RWPE2 (cell line): ENCODE results near the gene CDC16.
A peak's percentile ranks its signal among the peaks of the same experiment; 100 is the strongest.

Experiments used
- ATAC-seq: fragments of 200-7000 bp; cut with Tn5 transposase; 3 replicates; pipeline ENCODE4 v1.9.1; 2021; ENCODE audit warnings: low read depth
- DNase-seq: peaks from one replicate; pipeline ENCODE4 v3.0.0-alpha.2; 2020; ENCODE audit warnings: low spot score
- H3K27ac ChIP-seq: fragments of 450-650 bp; 2 replicates; pipeline ENCODE4 v1.5.1; 2017; ENCODE audit warnings: mild to moderate bottlenecking; ENCODE audit not compliant: poor library complexity, severe bottlenecking
- H3K27me3 ChIP-seq: fragments of 250-450 bp; sonication (Bioruptor Pico); 2 replicates; pipeline ENCODE4 v1.5.1; 2021; ENCODE audit warnings: mild to moderate bottlenecking, moderate library complexity; ENCODE audit not compliant: insufficient read depth, poor library complexity, severe bottlenecking
- H3K36me3 ChIP-seq: fragments of 250-450 bp; sonication (Bioruptor Pico); 2 replicates; pipeline ENCODE4 v1.5.1; 2020; ENCODE audit warnings: low read depth, mild to moderate bottlenecking, moderate library complexity
- H3K4me1 ChIP-seq: fragments of 250-450 bp; sonication (Bioruptor Pico); 2 replicates; pipeline ENCODE4 v1.5.1; 2021; ENCODE audit warnings: mild to moderate bottlenecking, moderate library complexity; ENCODE audit not compliant: insufficient read depth, poor library complexity, severe bottlenecking
- H3K4me3 ChIP-seq: fragments of 250-450 bp; sonication (Bioruptor Pico); 2 replicates; pipeline ENCODE4 v1.5.1; 2021; ENCODE audit warnings: mild to moderate bottlenecking, moderate library complexity; ENCODE audit not compliant: severe bottlenecking
- H3K9me3 ChIP-seq: fragments of 250-450 bp; sonication (Bioruptor Pico); 2 replicates; pipeline ENCODE4 v1.5.1; 2021; ENCODE audit warnings: mild to moderate bottlenecking, moderate library complexity; ENCODE audit not compliant: severe bottlenecking
- TF ChIP-seq, protein P1 (sequence below): fragments of 450-650 bp; IDR thresholded peaks from one replicate; pipeline ENCODE4 v1.5.1; 2017; ENCODE audit warnings: mild to moderate bottlenecking, moderate library complexity; ENCODE audit not compliant: poor library complexity, severe bottlenecking

Gene CDC16

GRCh38 chr13:114314074-114314912 is 79.6 kb downstream of the CDC16 start, which contains the start of gene CHAMP1:
Gene CHAMP1 (plus strand): TSS chr13:114314503. CDS start chr13:114323843, 9,340 bp downstream.
- Histone ChIP-seq H3K36me3 (peaks cover 12% of the 10 kb centered on the region), H3K27ac (peak within 1 kb of the TSS; percentile 84), H3K27me3 (no peaks in the 10 kb centered on the region), H3K9me3 (no peaks in the 10 kb centered on the region), H3K4me1 (peaks cover 10% of the 10 kb centered on the region), H3K4me3 (peak within 1 kb of the TSS; percentile 58)
- TF ChIP-seq, protein P1, sequence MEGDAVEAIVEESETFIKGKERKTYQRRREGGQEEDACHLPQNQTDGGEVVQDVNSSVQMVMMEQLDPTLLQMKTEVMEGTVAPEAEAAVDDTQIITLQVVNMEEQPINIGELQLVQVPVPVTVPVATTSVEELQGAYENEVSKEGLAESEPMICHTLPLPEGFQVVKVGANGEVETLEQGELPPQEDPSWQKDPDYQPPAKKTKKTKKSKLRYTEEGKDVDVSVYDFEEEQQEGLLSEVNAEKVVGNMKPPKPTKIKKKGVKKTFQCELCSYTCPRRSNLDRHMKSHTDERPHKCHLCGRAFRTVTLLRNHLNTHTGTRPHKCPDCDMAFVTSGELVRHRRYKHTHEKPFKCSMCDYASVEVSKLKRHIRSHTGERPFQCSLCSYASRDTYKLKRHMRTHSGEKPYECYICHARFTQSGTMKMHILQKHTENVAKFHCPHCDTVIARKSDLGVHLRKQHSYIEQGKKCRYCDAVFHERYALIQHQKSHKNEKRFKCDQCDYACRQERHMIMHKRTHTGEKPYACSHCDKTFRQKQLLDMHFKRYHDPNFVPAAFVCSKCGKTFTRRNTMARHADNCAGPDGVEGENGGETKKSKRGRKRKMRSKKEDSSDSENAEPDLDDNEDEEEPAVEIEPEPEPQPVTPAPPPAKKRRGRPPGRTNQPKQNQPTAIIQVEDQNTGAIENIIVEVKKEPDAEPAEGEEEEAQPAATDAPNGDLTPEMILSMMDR: no peak
- ATAC-seq (peak; percentile 75), DNase-seq (peak; percentile 93)

DNA sequence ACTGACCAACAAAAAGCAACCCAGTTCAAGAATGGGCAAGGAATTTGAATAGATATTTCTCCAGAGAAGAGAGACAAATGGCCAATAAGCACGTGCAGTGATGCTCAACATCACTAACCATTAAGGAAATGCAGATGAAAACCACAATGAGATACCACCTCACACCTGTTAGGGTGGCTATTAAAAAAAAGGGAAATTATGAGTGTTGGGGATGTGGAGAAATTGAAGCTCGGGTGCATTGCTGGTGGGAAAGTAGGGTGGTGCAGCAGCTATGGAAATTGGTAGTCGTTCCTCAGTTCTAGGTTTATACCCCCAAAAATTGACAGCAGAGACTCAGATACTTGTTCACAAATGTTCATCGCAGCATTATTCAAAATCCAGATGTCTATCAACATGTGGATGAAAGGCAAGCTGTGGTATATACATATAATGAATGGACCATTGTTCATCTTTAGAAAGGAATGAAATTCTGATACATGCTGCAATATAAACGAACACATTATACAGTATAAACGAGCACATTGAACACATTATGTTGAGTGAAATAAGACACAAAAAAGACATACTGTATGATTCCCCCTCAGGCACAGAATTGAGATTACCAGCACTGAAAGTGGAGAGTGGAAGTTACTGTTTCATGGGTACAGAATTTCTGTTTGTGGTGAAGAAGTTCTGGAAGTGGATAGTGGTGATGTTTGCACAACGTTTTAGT is 80.5 kb downstream of the CDC16 start:
- Histone ChIP-seq H3K36me3 (peaks cover 21% of the 10 kb centered on the region), H3K4me1 (peaks cover 10% of the 10 kb centered on the region), H3K27ac (peak overlapping the region; percentile 84), H3K9me3 (no peaks in the 10 kb centered on the region), H3K27me3 (no peaks in the 10 kb centered on the region), H3K4me3 (peak overlapping the region; percentile 58)
- DNase-seq (no peak), ATAC-seq (no peak)
- TF ChIP-seq, protein P1: no peak

DNA sequence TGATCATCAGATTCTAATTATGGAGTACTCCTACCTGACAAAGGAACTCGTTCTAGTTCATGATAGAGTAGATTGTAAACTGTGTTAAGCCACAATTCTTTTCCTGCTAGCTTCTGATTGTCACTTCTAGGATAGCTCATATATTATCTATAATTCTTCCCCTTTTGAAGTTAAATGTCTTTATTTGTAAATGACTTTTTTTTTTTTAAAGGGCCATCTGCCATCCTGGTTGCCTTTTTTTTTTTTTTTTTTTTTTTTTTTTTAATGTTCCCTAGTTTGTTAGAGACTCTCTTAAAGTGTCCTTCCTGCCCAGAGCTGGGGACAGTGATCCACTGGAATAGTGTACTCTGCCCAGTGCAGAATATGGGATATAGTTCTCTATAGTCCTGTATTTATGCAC is 83.9 kb downstream of the CDC16 start:
- peaks cover 52% of the 10 kb centered on the region for H3K36me3 ChIP-seq
- H3K4me3 ChIP-seq: no peak overlapping the region
- TF ChIP-seq, protein P1: no peak
- peaks cover 2% of the 10 kb centered on the region for H3K4me1 ChIP-seq
- no peak overlapping the region for H3K27ac ChIP-seq
- H3K9me3 ChIP-seq: no peaks in the 10 kb centered on the region
- H3K27me3 ChIP-seq: no peaks in the 10 kb centered on the region
- ATAC-seq: no peak
- DNase-seq: no peak

DNA sequence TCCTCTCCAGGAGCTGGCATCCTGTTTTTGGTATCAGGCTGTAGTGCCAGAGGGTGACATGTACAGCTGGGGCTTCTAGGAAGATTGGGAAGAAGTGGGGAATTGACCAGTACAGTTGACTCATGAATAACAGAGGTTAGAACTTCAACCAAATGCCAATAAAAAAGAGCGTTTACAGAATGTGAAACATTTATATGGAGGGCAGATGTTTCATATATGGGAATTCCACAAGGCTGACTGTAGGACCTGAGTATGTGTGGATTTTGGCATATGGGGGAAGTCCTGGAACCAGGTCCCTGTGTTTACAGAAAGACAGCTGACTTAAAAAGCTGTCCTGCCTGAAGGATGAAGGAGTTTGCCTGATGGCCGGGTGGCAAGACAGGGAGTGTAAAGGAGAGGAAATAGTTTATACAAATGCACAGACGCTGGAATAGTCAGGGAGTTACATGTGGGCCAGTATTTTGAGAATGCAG is 84.8 kb downstream of the CDC16 start:
- no peak overlapping the region for H3K4me3 ChIP-seq
- H3K36me3 ChIP-seq: peaks cover 61% of the 10 kb centered on the region
- H3K4me1 ChIP-seq: no peaks in the 10 kb centered on the region
- DNase-seq (no peak), ATAC-seq (no peak)
- TF ChIP-seq, protein P1: no peak
- H3K27me3 ChIP-seq: no peaks in the 10 kb centered on the region
- no peaks in the 10 kb centered on the region for H3K9me3 ChIP-seq
- no peak overlapping the region for H3K27ac ChIP-seq
